ENCODE measurements around the gene ZNF627.
"Not testable (repeated sequence)": the region's sequence is repeated elsewhere in the genome, so short reads cannot be mapped to it uniquely, and the experiment has no call there.

Gene ZNF627

GRCh38 chr19:11633223-11633622 is 35.9 kb downstream of the ZNF627 start:
- DNase-seq, result no peak

GRCh38 chr19:11634018-11634662 is 36.9 kb downstream of the ZNF627 start:
- DNase-seq, result not testable (repeated sequence)

GRCh38 chr19:11639245-11639601 is 41.9 kb downstream of the ZNF627 start:
- DNase-seq, result no peak

GRCh38 chr19:11639602-11640471 is 42.6 kb downstream of the ZNF627 start:
- DNase-seq, result peak; percentile 93

- DNase-seq, result no peak
These were observed 44.0 kb downstream of the ZNF627 start for GRCh38 chr19:11641244-11641643.

GRCh38 chr19:11642902-11643301 is 45.6 kb downstream of the ZNF627 start:
- DNase-seq, result no peak

GRCh38 chr19:11649941-11650340 is 52.7 kb downstream of the ZNF627 start:
- DNase-seq, result no peak

GRCh38 chr19:11651062-11651461 is 53.8 kb downstream of the ZNF627 start:
- no peak for DNase-seq

- no peak for DNase-seq
These were observed 54.8 kb downstream of the ZNF627 start for GRCh38 chr19:11652056-11652455.

GRCh38 chr19:11652492-11652891 is 55.2 kb downstream of the ZNF627 start:
- no peak for DNase-seq

GRCh38 chr19:11656535-11656934 is 59.3 kb downstream of the ZNF627 start:
- DNase-seq, result no peak

GRCh38 chr19:11657307-11657706 is 60.0 kb downstream of the ZNF627 start:
- no peak for DNase-seq

GRCh38 chr19:11658970-11659369 is 61.7 kb downstream of the ZNF627 start:
- no peak for DNase-seq

- DNase-seq, result peak; percentile 48 to 50
These were observed 62.3 kb downstream of the ZNF627 start for GRCh38 chr19:11659612-11660011.

- DNase-seq, result no peak
These were observed 65.0 kb downstream of the ZNF627 start for GRCh38 chr19:11662278-11662677.

GRCh38 chr19:11663181-11663591 is 65.9 kb downstream of the ZNF627 start:
- no peak for DNase-seq
